A549 (cell line): ENCODE measurements around the gene EIF4E2.

ENCODE experiments used
- CTCF ChIP-seq: fragments of >200 bp; sonication (Bioruptor Twin); formaldehyde crosslinking; IDR thresholded peaks from 3 replicates; pipeline ENCODE4 v1.5.1; 2016
- E2F6 ChIP-seq: IDR thresholded peaks from 2 replicates; pipeline ENCODE4 v1.6.1; 2012; ENCODE audit warnings: low read depth, borderline replicate concordance
- EP300 ChIP-seq, 2 experiments: fragments of >200 bp; sonication (Bioruptor Twin); formaldehyde crosslinking; IDR thresholded peaks; 2 replicates in 1 of 2; 3 replicates in 1 of 2; pipeline ENCODE4 v1.6.1; 2016 to 2017
- POLR2A ChIP-seq: IDR thresholded peaks from 2 replicates; pipeline ENCODE4 v1.6.1; 2012; ENCODE audit warnings: mild to moderate bottlenecking, low read length
- RAD21 ChIP-seq, 2 experiments: fragments of >200 bp in 1 of 2; sonication (Bioruptor Twin) in 1 of 2; formaldehyde crosslinking in 1 of 2; IDR thresholded peaks in 1 of 2; conservative IDR thresholded peaks in 1 of 2; 2 replicates in 1 of 2; 3 replicates in 1 of 2; pipeline ENCODE4 v1.6.1; 2012 to 2018; ENCODE audit warnings: inconsistent platforms in 1 of 2
- SMC3 ChIP-seq: fragments of >200 bp; sonication (Bioruptor Twin); formaldehyde crosslinking; IDR thresholded peaks from 3 replicates; pipeline ENCODE4 v1.6.1; 2018; ENCODE audit warnings: inconsistent platforms
- TF ChIP-seq, protein P1 (sequence below): fragments of 450-650 bp; IDR thresholded peaks from 2 replicates; pipeline ENCODE4 v1.6.1; 2014; ENCODE audit warnings: antibody characterized with exemption
- TF ChIP-seq, protein P2 (sequence below): fragments of 150-350 bp; IDR thresholded peaks from 2 replicates; pipeline ENCODE4 v1.6.1; 2014; ENCODE audit warnings: low read depth, mild to moderate bottlenecking, low read length

- TF ChIP-seq RAD21 (conservative IDR thresholded peaks at IDR 0.05 in 1 of 2, IDR thresholded peaks at IDR 0.05 in 1 of 2) (no peak), SMC3 (no peak), POLR2A (no peak), EP300 (IDR thresholded peaks at IDR 0.05) (no peak), CTCF (0 out of 3 replicates have a peak, but pooled peaks have one; percentile 10), E2F6 (no peak)
- TF ChIP-seq, protein P1, sequence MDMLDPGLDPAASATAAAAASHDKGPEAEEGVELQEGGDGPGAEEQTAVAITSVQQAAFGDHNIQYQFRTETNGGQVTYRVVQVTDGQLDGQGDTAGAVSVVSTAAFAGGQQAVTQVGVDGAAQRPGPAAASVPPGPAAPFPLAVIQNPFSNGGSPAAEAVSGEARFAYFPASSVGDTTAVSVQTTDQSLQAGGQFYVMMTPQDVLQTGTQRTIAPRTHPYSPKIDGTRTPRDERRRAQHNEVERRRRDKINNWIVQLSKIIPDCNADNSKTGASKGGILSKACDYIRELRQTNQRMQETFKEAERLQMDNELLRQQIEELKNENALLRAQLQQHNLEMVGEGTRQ = no peak
- TF ChIP-seq, protein P2, sequence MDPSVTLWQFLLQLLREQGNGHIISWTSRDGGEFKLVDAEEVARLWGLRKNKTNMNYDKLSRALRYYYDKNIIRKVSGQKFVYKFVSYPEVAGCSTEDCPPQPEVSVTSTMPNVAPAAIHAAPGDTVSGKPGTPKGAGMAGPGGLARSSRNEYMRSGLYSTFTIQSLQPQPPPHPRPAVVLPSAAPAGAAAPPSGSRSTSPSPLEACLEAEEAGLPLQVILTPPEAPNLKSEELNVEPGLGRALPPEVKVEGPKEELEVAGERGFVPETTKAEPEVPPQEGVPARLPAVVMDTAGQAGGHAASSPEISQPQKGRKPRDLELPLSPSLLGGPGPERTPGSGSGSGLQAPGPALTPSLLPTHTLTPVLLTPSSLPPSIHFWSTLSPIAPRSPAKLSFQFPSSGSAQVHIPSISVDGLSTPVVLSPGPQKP = no peak
These were observed 12.1 kb downstream of the EIF4E2 start for GRCh38 chr2:232562515-232563151.
